CD8-positive, alpha-beta memory T cell (primary cell): Measurements from ENCODE around the gene USP46. TPM values are rescaled to one million over a fixed set of nuclear protein-coding genes. Genes with fewer than 3 reads are reported as not detected.
A peak's percentile ranks its signal among the peaks of the same experiment; 100 is the strongest.

ENCODE experiments used
- CTCF ChIA-PET: fragments of 350-600 bp; sonication (Branson Sonifier 250); formaldehyde crosslinking; loops from one replicate; lab custom pipeline; 2021; ENCODE audit warnings: antibody characterized with exemption; lab: Charles Lee
- POLR2A ChIA-PET: fragments of 350-600 bp; sonication (Branson Sonifier 250); formaldehyde crosslinking; loops from one replicate; lab custom pipeline; 2021; ENCODE audit warnings: antibody characterized with exemption; lab: Charles Lee
- DNase-seq, 5 donors: peaks; one replicate each; pipeline versions ENCODE4 v3.0.0 to v3.0.0-alpha.2; 2020 to 2022; ENCODE audit warnings: mixed read lengths in 1 of 5
- H3K27ac ChIP-seq: one replicate; pipeline ENCODE4 v1.7.0; 2013; ENCODE audit warnings: low read depth, mild to moderate bottlenecking, low read length, moderate library complexity
- H3K27me3 ChIP-seq: 2 replicates; pipeline ENCODE4 v1.7.0; 2013; ENCODE audit warnings: low read length, mild to moderate bottlenecking; ENCODE audit not compliant: insufficient read depth, poor library complexity, severe bottlenecking
- H3K36me3 ChIP-seq: 2 replicates; pipeline ENCODE4 v1.7.0; 2013; ENCODE audit warnings: mild to moderate bottlenecking, low read length, moderate library complexity; ENCODE audit not compliant: insufficient read depth
- H3K4me1 ChIP-seq: 2 replicates; pipeline ENCODE4 v1.7.0; 2013; ENCODE audit warnings: mild to moderate bottlenecking, low read length, moderate library complexity; ENCODE audit not compliant: insufficient read depth
- H3K4me3 ChIP-seq: 2 replicates; pipeline ENCODE4 v1.7.0; 2013; ENCODE audit warnings: mild to moderate bottlenecking, low read length
- H3K9me3 ChIP-seq: 2 replicates; pipeline ENCODE4 v1.7.0; 2013; ENCODE audit warnings: mild to moderate bottlenecking, low read length
- H3K27ac Mint-ChIP-seq, 8 donors: one replicate each; pipeline ENCODE4 v1.8.0; 2020 to 2021; ENCODE audit warnings: mixed read lengths in 8 of 8, mild to moderate bottlenecking in 6 of 8, inconsistent platforms in 3 of 8, moderate library complexity in 3 of 8
- H3K27me3 Mint-ChIP-seq, 2 donors: one replicate each; pipeline ENCODE4 v1.8.0; 2020 to 2021; ENCODE audit warnings: mixed read lengths in 2 of 2, mild to moderate bottlenecking in 1 of 2, moderate library complexity in 1 of 2
- H3K36me3 Mint-ChIP-seq, 3 donors: one replicate each; pipeline ENCODE4 v1.8.0; 2020 to 2021; ENCODE audit warnings: mixed read lengths in 3 of 3, inconsistent platforms in 1 of 3, mild to moderate bottlenecking in 1 of 3
- H3K4me1 Mint-ChIP-seq, 3 donors: one replicate each; pipeline ENCODE4 v1.8.0; 2020 to 2021; ENCODE audit warnings: mixed read lengths in 3 of 3, inconsistent platforms in 1 of 3, mild to moderate bottlenecking in 1 of 3
- H3K4me3 Mint-ChIP-seq, 7 donors: one replicate each; pipeline ENCODE4 v1.8.0; 2020 to 2021; ENCODE audit warnings: mixed read lengths in 7 of 7, mild to moderate bottlenecking in 6 of 7, moderate library complexity in 4 of 7, inconsistent platforms in 2 of 7
- H3K9me3 Mint-ChIP-seq, 5 donors: one replicate each; pipeline ENCODE4 v1.8.0; 2020 to 2022; ENCODE audit warnings: mixed read lengths in 5 of 5, mild to moderate bottlenecking in 3 of 5, moderate library complexity in 2 of 5, inconsistent platforms in 1 of 5
- polyA plus RNA-seq: library from polyadenylated mRNA; unstranded; fragments of 300-500 nt; fragmentation: Illumina TruSeq; gene quantifications from one replicate; pipeline ENCODE4 v1.2.3, GENCODE V29; 2021
- total RNA-seq, 2 experiments: library from RNA; stranded (reverse); gene quantifications; one replicate each; pipeline ENCODE4 v1.2.3, GENCODE V29; 2021

Gene USP46
- 10 to 100 TPM; 15.6 to 16.9 TPM for total RNA-seq
- polyA plus RNA-seq: 5.8 TPM

- H3K27ac ChIP-seq: peak within 1 kb of the TSS; percentile 47
- peak; percentile 12 to 61 (median 39) for DNase-seq
- no peaks in the 10 kb centered on the region for H3K27me3 Mint-ChIP-seq
- H3K27me3 ChIP-seq: no peaks in the 10 kb centered on the region
- peaks cover 0 to under 1% (median 0%) of the 10 kb centered on the region in 5 donors for H3K9me3 Mint-ChIP-seq
- H3K4me3 ChIP-seq: peak within 1 kb of the TSS; percentile 76
- peaks cover 9% of the 10 kb centered on the region for H3K4me1 ChIP-seq
- H3K4me1 Mint-ChIP-seq: peaks cover 30 to 53% (median 49%) of the 10 kb centered on the region in 3 donors
- peak within 1 kb of the TSS; percentile 88 to 95 (median 92) for H3K4me3 Mint-ChIP-seq
- ChIA-PET CTCF (interaction anchor here (3.4 kb wide), 1 partner anchor 114 kb away, joined by 12 read pairs; no protein-coding TSS in a partner anchor), POLR2A (interaction anchor here (2.2 kb wide), 1 partner anchor 53 kb away, joined by 10 read pairs; no protein-coding TSS in a partner anchor)
- peak within 1 kb of the TSS; percentile 50 to 94 (median 82) for H3K27ac Mint-ChIP-seq
- H3K36me3 ChIP-seq: no peaks in the 10 kb centered on the region
- H3K9me3 ChIP-seq: no peaks in the 10 kb centered on the region
- peaks cover 0 to 8% (median 4%) of the 10 kb centered on the region in 3 donors for H3K36me3 Mint-ChIP-seq
These were observed at the start of gene USP46 for GRCh38 chr4:52659001-52659721. Gene USP46 (minus strand): TSS chr4:52659301. CDS start chr4:52659150, 151 bp downstream.

GRCh38 chr4:52704661-52705060, 45.6 kb upstream of the USP46 start:
- Histone ChIP-seq H3K27ac (no peak overlapping the region), H3K36me3 (no peaks in the 10 kb centered on the region), H3K4me1 (no peaks in the 10 kb centered on the region), H3K9me3 (no peaks in the 10 kb centered on the region), H3K27me3 (no peaks in the 10 kb centered on the region), H3K4me3 (no peak overlapping the region)
- no peaks in the 10 kb centered on the region for H3K9me3 Mint-ChIP-seq
- no peak overlapping the region for H3K4me3 Mint-ChIP-seq
- CTCF ChIA-PET: interaction anchor here (1.9 kb wide), 1 partner anchor 9 kb away, joined by 4 read pairs; no protein-coding TSS in a partner anchor
- no peaks in the 10 kb centered on the region for H3K4me1 Mint-ChIP-seq
- no peak for DNase-seq
- no peaks in the 10 kb centered on the region for H3K36me3 Mint-ChIP-seq
- POLR2A ChIA-PET: no interaction called here
- H3K27ac Mint-ChIP-seq: no peak overlapping the region
- H3K27me3 Mint-ChIP-seq: peaks cover 0 to 6% of the 10 kb centered on the region in 2 donors

GRCh38 chr4:52704133-52704532, 45.0 kb upstream of the USP46 start:
- POLR2A ChIA-PET: no interaction called here
- no peaks in the 10 kb centered on the region for H3K4me1 ChIP-seq
- CTCF ChIA-PET: interaction anchor here (1.9 kb wide), 1 partner anchor 9 kb away, joined by 4 read pairs; no protein-coding TSS in a partner anchor
- no peaks in the 10 kb centered on the region for H3K4me1 Mint-ChIP-seq
- peaks cover 0 to 6% of the 10 kb centered on the region in 2 donors for H3K27me3 Mint-ChIP-seq
- no peaks in the 10 kb centered on the region for H3K27me3 ChIP-seq
- no peaks in the 10 kb centered on the region for H3K36me3 ChIP-seq
- no peak overlapping the region for H3K4me3 ChIP-seq
- H3K36me3 Mint-ChIP-seq: no peaks in the 10 kb centered on the region
- H3K9me3 Mint-ChIP-seq: no peaks in the 10 kb centered on the region
- H3K9me3 ChIP-seq: no peaks in the 10 kb centered on the region
- no peak overlapping the region for H3K27ac ChIP-seq
- no peak for DNase-seq
- no peak overlapping the region for H3K27ac Mint-ChIP-seq
- H3K4me3 Mint-ChIP-seq: no peak overlapping the region

- Histone ChIP-seq H3K36me3 (no peaks in the 10 kb centered on the region), H3K4me3 (no peak overlapping the region), H3K27me3 (no peaks in the 10 kb centered on the region), H3K4me1 (no peaks in the 10 kb centered on the region), H3K27ac (no peak overlapping the region), H3K9me3 (no peaks in the 10 kb centered on the region)
- CTCF ChIA-PET: no interaction called here
- H3K4me3 Mint-ChIP-seq: no peak overlapping the region
- peaks cover 4 to 5% (median 5%) of the 10 kb centered on the region in 3 donors for H3K4me1 Mint-ChIP-seq
- H3K27me3 Mint-ChIP-seq: peaks cover 2 to 13% of the 10 kb centered on the region in 2 donors
- no peak for DNase-seq
- POLR2A ChIA-PET: no interaction called here
- no peaks in the 10 kb centered on the region for H3K9me3 Mint-ChIP-seq
- no peak overlapping the region for H3K27ac Mint-ChIP-seq
- H3K36me3 Mint-ChIP-seq: no peaks in the 10 kb centered on the region
These were observed 42.1 kb upstream of the USP46 start for GRCh38 chr4:52701207-52701606.

- no peaks in the 10 kb centered on the region for H3K4me1 ChIP-seq
- no peak overlapping the region for H3K4me3 Mint-ChIP-seq
- H3K27ac ChIP-seq: no peak overlapping the region
- peaks cover 21 to 34% (median 29%) of the 10 kb centered on the region in 5 donors for H3K9me3 Mint-ChIP-seq
- no peak overlapping the region for H3K27ac Mint-ChIP-seq
- peaks cover 7% of the 10 kb centered on the region for H3K9me3 ChIP-seq
- no peak overlapping the region for H3K4me3 ChIP-seq
- H3K36me3 ChIP-seq: no peaks in the 10 kb centered on the region
- H3K36me3 Mint-ChIP-seq: peaks cover 3 to 39% (median 7%) of the 10 kb centered on the region in 3 donors
- H3K4me1 Mint-ChIP-seq: peaks cover 4 to 7% (median 6%) of the 10 kb centered on the region in 3 donors
- no peaks in the 10 kb centered on the region for H3K27me3 ChIP-seq
- ChIA-PET CTCF (no interaction called here), POLR2A (no interaction called here)
- DNase-seq: no peak
- H3K27me3 Mint-ChIP-seq: peaks cover 13 to 19% of the 10 kb centered on the region in 2 donors
These were observed 35.8 kb upstream of the USP46 start for GRCh38 chr4:52694936-52695335.

- H3K36me3 Mint-ChIP-seq: peaks cover 3 to 39% (median 7%) of the 10 kb centered on the region in 3 donors
- DNase-seq: no peak
- H3K36me3 ChIP-seq: no peaks in the 10 kb centered on the region
- no peak overlapping the region for H3K4me3 Mint-ChIP-seq
- H3K27me3 Mint-ChIP-seq: peaks cover 14 to 21% of the 10 kb centered on the region in 2 donors
- no peak overlapping the region for H3K4me3 ChIP-seq
- POLR2A ChIA-PET: no interaction called here
- H3K4me1 ChIP-seq: no peaks in the 10 kb centered on the region
- peak overlapping the region in 1 of 8 donors; percentile 12 for H3K27ac Mint-ChIP-seq
- H3K27ac ChIP-seq: no peak overlapping the region
- peaks cover 4 to 7% (median 6%) of the 10 kb centered on the region in 3 donors for H3K4me1 Mint-ChIP-seq
- no peaks in the 10 kb centered on the region for H3K27me3 ChIP-seq
- H3K9me3 Mint-ChIP-seq: peaks cover 21 to 34% (median 29%) of the 10 kb centered on the region in 5 donors
- peaks cover 7% of the 10 kb centered on the region for H3K9me3 ChIP-seq
- CTCF ChIA-PET: no interaction called here
These were observed 34.4 kb upstream of the USP46 start for GRCh38 chr4:52693492-52693891.

- H3K36me3 ChIP-seq: no peaks in the 10 kb centered on the region
- no peak for DNase-seq
- H3K9me3 ChIP-seq: peaks cover 4% of the 10 kb centered on the region
- H3K4me1 ChIP-seq: no peaks in the 10 kb centered on the region
- H3K27ac ChIP-seq: no peak overlapping the region
- ChIA-PET POLR2A (no interaction called here), CTCF (no interaction called here)
- Mint-ChIP-seq H3K4me3 (no peak overlapping the region), H3K9me3 (peaks cover 19 to 25% (median 24%) of the 10 kb centered on the region in 5 donors), H3K4me1 (no peaks in the 10 kb centered on the region), H3K27ac (no peak overlapping the region), H3K36me3 (peaks cover 3 to 30% (median 7%) of the 10 kb centered on the region in 3 donors), H3K27me3 (peaks cover 17 to 28% of the 10 kb centered on the region in 2 donors)
- H3K27me3 ChIP-seq: no peaks in the 10 kb centered on the region
- no peak overlapping the region for H3K4me3 ChIP-seq
These were observed 30.0 kb upstream of the USP46 start for GRCh38 chr4:52689096-52689495.

GRCh38 chr4:52687696-52688095, 28.6 kb upstream of the USP46 start:
- H3K9me3 Mint-ChIP-seq: peaks cover 6 to 11% (median 10%) of the 10 kb centered on the region in 5 donors
- Histone ChIP-seq H3K36me3 (no peaks in the 10 kb centered on the region), H3K9me3 (no peaks in the 10 kb centered on the region), H3K27ac (no peak overlapping the region), H3K27me3 (no peaks in the 10 kb centered on the region), H3K4me3 (no peak overlapping the region), H3K4me1 (no peaks in the 10 kb centered on the region)
- H3K27me3 Mint-ChIP-seq: peaks cover 10 to 24% of the 10 kb centered on the region in 2 donors
- no peaks in the 10 kb centered on the region for H3K4me1 Mint-ChIP-seq
- DNase-seq: no peak
- CTCF ChIA-PET: no interaction called here
- POLR2A ChIA-PET: no interaction called here
- H3K27ac Mint-ChIP-seq: no peak overlapping the region
- peaks cover 0 to 16% (median 0%) of the 10 kb centered on the region in 3 donors for H3K36me3 Mint-ChIP-seq
- no peak overlapping the region for H3K4me3 Mint-ChIP-seq
